Right renal cortex interstitium (tissue), 3 donors: ENCODE measurements around the gene KRTAP5-10. TPM values are rescaled to one million over a fixed set of nuclear protein-coding genes. Genes with fewer than 3 reads are reported as not detected.
"Not testable (repeated sequence)": the region's sequence is repeated elsewhere in the genome, so short reads cannot be mapped to it uniquely, and the experiment has no call there.

ENCODE experiments used
- DNase-seq, 3 donors: peaks; one replicate each; pipeline ENCODE4 v3.0.0-alpha.2; 2013; ENCODE audit warnings: low read depth in 3 of 3, low spot score in 2 of 3
- polyA plus RNA-seq, 3 donors: library from polyadenylated mRNA; unstranded; fragments of 120-200 nt; gene quantifications; one replicate each; pipeline ENCODE4 v1.2.1, GENCODE V29; 2013; ENCODE audit not compliant: insufficient read length in 3 of 3

KRTAP5-10 gene, protein sequence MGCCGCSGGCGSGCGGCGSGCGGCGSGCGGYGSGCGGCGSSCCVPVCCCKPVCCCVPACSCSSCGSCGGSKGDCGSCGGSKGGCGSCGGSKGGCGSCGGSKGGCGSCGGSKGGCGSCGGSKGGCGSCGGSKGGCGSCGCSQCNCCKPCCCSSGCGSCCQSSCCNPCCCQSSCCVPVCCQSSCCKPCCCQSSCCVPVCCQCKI
- polyA plus RNA-seq, result under 1 TPM; 0.18 to 0.24 (median 0.20) TPM

GRCh38 chr11:71565263-71565662, at the start of gene KRTAP5-10:
Gene KRTAP5-10, plus strand, starts transcription at chr11:71565563. Its CDS starts 25 bp downstream, at chr11:71565588.
- no peak for DNase-seq

- no peak for DNase-seq
These were observed 46.6 kb upstream of the KRTAP5-10 start for GRCh38 chr11:71518506-71519471.

GRCh38 chr11:71519546-71519945, 45.8 kb upstream of the KRTAP5-10 start:
- no peak for DNase-seq

- no peak for DNase-seq
These were observed 40.0 kb upstream of the KRTAP5-10 start for GRCh38 chr11:71525188-71525937.

GRCh38 chr11:71525938-71526495, 39.3 kb upstream of the KRTAP5-10 start:
- no peak for DNase-seq

GRCh38 chr11:71526796-71527575, 38.4 kb upstream of the KRTAP5-10 start, which contains the start of gene KRTAP5-7:
Gene KRTAP5-7, plus strand, starts transcription at chr11:71527267. Its CDS starts 34 bp downstream, at chr11:71527301.
- DNase-seq, result not testable (repeated sequence)

DNA sequence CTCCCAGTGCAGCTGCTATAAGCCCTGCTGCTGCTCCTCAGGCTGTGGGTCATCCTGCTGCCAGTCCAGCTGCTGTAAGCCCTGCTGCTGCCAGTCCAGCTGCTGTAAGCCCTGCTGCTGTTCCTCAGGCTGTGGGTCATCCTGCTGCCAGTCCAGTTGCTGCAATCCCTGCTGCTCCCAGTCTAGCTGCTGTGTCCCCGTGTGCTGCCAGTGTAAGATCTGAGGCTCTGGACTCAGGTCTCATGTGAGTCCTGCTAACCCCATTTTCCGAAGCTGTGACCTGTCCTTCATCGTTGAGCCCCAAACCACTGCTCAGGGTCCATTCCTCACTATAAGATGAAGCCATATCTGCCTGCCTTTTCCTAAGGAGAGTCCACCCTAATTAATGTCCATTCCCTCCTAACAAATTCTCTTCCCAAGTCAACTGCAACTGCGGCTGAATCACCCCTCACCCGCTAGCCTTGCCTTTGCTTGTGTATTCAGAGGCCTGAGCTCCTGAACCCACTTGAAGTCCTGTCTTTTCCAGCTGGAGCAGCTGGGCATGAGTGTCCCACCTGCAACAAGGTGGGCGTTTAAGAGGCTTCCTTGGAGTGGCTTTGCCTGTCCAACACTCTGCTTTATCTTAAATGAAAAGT, 37.7 kb upstream of the KRTAP5-10 start:
- no peak for DNase-seq

DNA sequence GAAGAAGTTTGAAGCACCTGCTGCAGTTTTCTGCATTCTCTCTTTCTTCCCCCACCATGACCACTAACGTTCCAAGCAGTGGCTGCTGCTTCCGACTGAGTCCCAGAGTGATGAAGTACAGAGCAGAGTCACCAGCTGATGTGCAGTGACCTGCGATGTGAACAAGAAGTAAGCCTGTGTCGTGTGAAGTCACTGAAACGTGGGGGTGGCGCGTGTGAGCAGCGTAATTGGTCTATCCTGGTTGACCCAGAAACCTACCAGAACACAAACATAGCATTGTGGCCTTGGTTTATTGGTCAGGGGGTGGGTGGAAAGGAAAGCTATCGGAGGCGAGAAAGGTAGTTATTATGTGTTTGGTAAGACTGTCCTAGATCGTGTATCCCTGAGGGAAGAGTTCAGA, 34.8 kb upstream of the KRTAP5-10 start:
- DNase-seq, result no peak

GRCh38 chr11:71532036-71532610, 33.2 kb upstream of the KRTAP5-10 start:
- no peak for DNase-seq

- DNase-seq, result not testable (repeated sequence)
These were observed 30.4 kb upstream of the KRTAP5-10 start for GRCh38 chr11:71534711-71535608.

GRCh38 chr11:71535825-71536224, 29.5 kb upstream of the KRTAP5-10 start:
- no peak for DNase-seq

GRCh38 chr11:71537537-71537936, 27.8 kb upstream of the KRTAP5-10 start:
- no peak for DNase-seq

- DNase-seq, result not testable (repeated sequence)
These were observed 27.2 kb upstream of the KRTAP5-10 start, which contains the start of gene KRTAP5-8 for GRCh38 chr11:71537977-71538665. Gene KRTAP5-8, plus strand, starts transcription at chr11:71538025. Its CDS starts 31 bp downstream, at chr11:71538056.

- no peak for DNase-seq
These were observed 26.7 kb upstream of the KRTAP5-10 start for GRCh38 chr11:71538666-71538990.

DNA sequence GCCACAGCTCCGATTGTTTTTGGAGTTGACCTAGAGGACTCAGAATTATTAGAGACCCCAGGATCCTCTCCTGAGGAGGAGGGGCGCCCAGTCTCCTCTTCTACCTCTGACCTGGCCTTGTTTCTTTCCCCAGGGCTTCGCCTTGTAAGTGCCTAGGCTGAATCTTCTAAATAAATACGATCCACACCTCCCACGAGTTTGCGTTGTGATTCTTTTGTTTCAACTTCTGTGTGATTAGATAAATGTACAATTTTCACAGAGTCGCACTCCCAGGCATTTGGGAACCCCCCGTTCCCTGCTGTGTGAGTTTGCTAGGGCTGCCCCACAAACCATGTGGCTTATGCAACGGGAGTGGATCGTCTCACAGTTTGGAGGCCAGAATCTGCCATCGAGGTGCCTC, 26.3 kb upstream of the KRTAP5-10 start:
- no peak for DNase-seq

GRCh38 chr11:71539971-71540370, 25.4 kb upstream of the KRTAP5-10 start:
- not testable (repeated sequence) for DNase-seq
